Cardiac fibroblast (primary cell): Measurements from ENCODE around the gene SCN2B.

Experiments used
- DNase-seq, 2 donors: peaks; one replicate each; pipeline versions ENCODE4 v3.0.0 to v3.0.0-alpha.2; 2010; ENCODE audit warnings: low read depth in 2 of 2
- H3K4me3 ChIP-seq, 2 donors: replicated peaks in 1 of 2; 1 replicate in 1 of 2; 2 replicates in 1 of 2; pipeline ENCODE4 v1.5.1; 2011; ENCODE audit warnings: low read depth in 2 of 2, low read length in 2 of 2, mild to moderate bottlenecking in 2 of 2, moderate library complexity in 1 of 2
- CTCF ChIP-seq: IDR thresholded peaks from one replicate; pipeline ENCODE4 v1.5.1; 2011; ENCODE audit warnings: low read depth, mild to moderate bottlenecking, low read length, inconsistent platforms

Gene SCN2B

GRCh38 chr11:118151431-118151830, 25.0 kb downstream of the SCN2B start:
- DNase-seq, result no peak
- no peak overlapping the region for H3K4me3 ChIP-seq
- no peak for TF ChIP-seq CTCF

GRCh38 chr11:118149493-118149892, 26.9 kb downstream of the SCN2B start:
- no peak overlapping the region for H3K4me3 ChIP-seq
- no peak for DNase-seq
- TF ChIP-seq CTCF, result no peak

GRCh38 chr11:118148856-118149255, 27.6 kb downstream of the SCN2B start:
- no peak overlapping the region for H3K4me3 ChIP-seq
- DNase-seq, result no peak
- TF ChIP-seq CTCF, result no peak

- DNase-seq, result no peak
- no peak for TF ChIP-seq CTCF
- H3K4me3 ChIP-seq, result no peak overlapping the region
Measured at GRCh38 chr11:118148240-118148639, 28.2 kb downstream of the SCN2B start.

- DNase-seq, result no peak
- H3K4me3 ChIP-seq, result no peak overlapping the region
- no peak for TF ChIP-seq CTCF
Measured at GRCh38 chr11:118147502-118147901, 28.9 kb downstream of the SCN2B start.

GRCh38 chr11:118146554-118146953, 29.9 kb downstream of the SCN2B start:
- TF ChIP-seq CTCF, result no peak
- H3K4me3 ChIP-seq, result no peak overlapping the region
- no peak for DNase-seq
